Loucy (cell line): Measurements from ENCODE around the gene TPK1.

Experiments
- CTCF ChIP-seq: fragments of 200-600 bp; sonication (generic); conservative IDR thresholded peaks from 2 replicates; pipeline ENCODE4 v1.5.1; 2014; ENCODE audit warnings: mild to moderate bottlenecking, antibody characterized with exemption, low read length
- EZH2phosphoT487 ChIP-seq: fragments of 200-600 bp; IDR thresholded peaks from 2 replicates; pipeline ENCODE4 v1.6.1; 2018; ENCODE audit warnings: antibody characterized with exemption, mild to moderate bottlenecking, moderate library complexity, borderline replicate concordance

GRCh38 chr7:144691240-144691639 lies 144.6 kb downstream of the TPK1 start:
- TF ChIP-seq CTCF (no peak), EZH2phosphoT487 (no peak)
